H9 (cell line): ENCODE data around the gene APCDD1L. TPM values are rescaled to one million over a fixed set of nuclear protein-coding genes. Genes with fewer than 3 reads are reported as not detected.

Experiments
- DNase-seq: peaks from one replicate; pipeline ENCODE4 v3.0.0-alpha.2; 2017
- H2AFZ ChIP-seq: one replicate; pipeline ENCODE4 v1.6.1; 2013; ENCODE audit warnings: mild to moderate bottlenecking, low read length, control low read depth, moderate library complexity
- H2AK5ac ChIP-seq: 2 replicates; pipeline ENCODE4 v1.6.1; 2013; ENCODE audit warnings: low read length, control low read depth, mixed read lengths; ENCODE audit not compliant: insufficient read length
- H2BK120ac ChIP-seq: one replicate; pipeline ENCODE4 v1.6.1; 2013; ENCODE audit warnings: low read depth, mild to moderate bottlenecking, low read length, control low read depth, inconsistent platforms; ENCODE audit not compliant: poor library complexity, severe bottlenecking
- H2BK12ac ChIP-seq: 2 replicates; pipeline ENCODE4 v1.6.1; 2013; ENCODE audit warnings: low read length, control low read depth, mixed read lengths, low read depth; ENCODE audit not compliant: insufficient read length
- H2BK15ac ChIP-seq: 2 replicates; pipeline ENCODE4 v1.6.1; 2013; ENCODE audit warnings: low read depth, low read length, control low read depth
- H2BK20ac ChIP-seq: one replicate; pipeline ENCODE4 v1.6.1; 2013; ENCODE audit warnings: low read depth, mild to moderate bottlenecking, low read length, control low read depth, inconsistent platforms; ENCODE audit not compliant: poor library complexity, severe bottlenecking
- H2BK5ac ChIP-seq: 2 replicates; pipeline ENCODE4 v1.6.1; 2013; ENCODE audit warnings: low read length, control low read depth, mixed read lengths; ENCODE audit not compliant: insufficient read length
- H3K14ac ChIP-seq: 2 replicates; pipeline ENCODE4 v1.6.1; 2013; ENCODE audit warnings: low read length, control low read depth; ENCODE audit not compliant: insufficient read depth
- H3K18ac ChIP-seq: 2 replicates; pipeline ENCODE4 v1.6.1; 2013; ENCODE audit warnings: low read depth, mild to moderate bottlenecking, mixed read lengths, low read length, control low read depth; ENCODE audit not compliant: insufficient read length
- H3K23ac ChIP-seq: 2 replicates; pipeline ENCODE4 v1.6.1; 2013; ENCODE audit warnings: low read length, control low read depth, mixed read lengths, low read depth; ENCODE audit not compliant: insufficient read length
- H3K23me2 ChIP-seq: 2 replicates; pipeline ENCODE4 v1.6.1; 2013; ENCODE audit warnings: low read depth, mild to moderate bottlenecking, mixed read lengths, low read length, control low read depth; ENCODE audit not compliant: insufficient read length, poor library complexity, severe bottlenecking
- H3K27ac ChIP-seq: 2 replicates; pipeline ENCODE4 v1.5.1; 2013; ENCODE audit warnings: low read length, control low read depth, mixed read lengths, low read depth; ENCODE audit not compliant: insufficient read length
- H3K27me3 ChIP-seq: 2 replicates; pipeline ENCODE4 v1.6.1; 2013; ENCODE audit warnings: low read length, control low read depth, inconsistent platforms; ENCODE audit not compliant: insufficient read depth
- H3K4ac ChIP-seq: 2 replicates; pipeline ENCODE4 v1.6.1; 2013; ENCODE audit warnings: low read depth, mild to moderate bottlenecking, control low read depth, inconsistent platforms, low read length, moderate library complexity
- H3K4me1 ChIP-seq: 2 replicates; pipeline ENCODE4 v1.6.1; 2013; ENCODE audit warnings: low read length, control low read depth, inconsistent platforms; ENCODE audit not compliant: insufficient read depth
- H3K4me2 ChIP-seq: 2 replicates; pipeline ENCODE4 v1.6.1; 2013; ENCODE audit warnings: low read length, control low read depth, mixed read lengths; ENCODE audit not compliant: insufficient read length, insufficient read depth
- H3K56ac ChIP-seq: 2 replicates; pipeline ENCODE4 v1.6.1; 2013; ENCODE audit warnings: low read depth, mild to moderate bottlenecking, mixed read lengths, low read length, control low read depth; ENCODE audit not compliant: insufficient read length
- H3K79me1 ChIP-seq: 2 replicates; pipeline ENCODE4 v1.6.1; 2013; ENCODE audit warnings: low read depth, mild to moderate bottlenecking, moderate library complexity, low read length, control low read depth, inconsistent platforms; ENCODE audit not compliant: insufficient read depth, poor library complexity, severe bottlenecking
- H3K79me2 ChIP-seq: 2 replicates; pipeline ENCODE4 v1.6.1; 2013; ENCODE audit warnings: low read length, control low read depth, inconsistent platforms; ENCODE audit not compliant: insufficient read depth
- H3K9ac ChIP-seq: 2 replicates; pipeline ENCODE4 v1.6.1; 2013; ENCODE audit warnings: low read length, control low read depth, mixed read lengths; ENCODE audit not compliant: insufficient read length; ENCODE audit errors: extremely low read depth
- H3K9me3 ChIP-seq: one replicate; pipeline ENCODE4 v1.6.1; 2013; ENCODE audit warnings: low read depth, low read length, inconsistent platforms; ENCODE audit not compliant: control insufficient read depth
- H3T11ph ChIP-seq: one replicate; pipeline ENCODE4 v1.6.1; 2013; ENCODE audit warnings: mild to moderate bottlenecking, low read length, control low read depth, inconsistent platforms
- H4K20me1 ChIP-seq: one replicate; pipeline ENCODE4 v1.6.1; 2013; ENCODE audit not compliant: control insufficient read depth, insufficient read length, insufficient read depth
- H4K5ac ChIP-seq: 2 replicates; pipeline ENCODE4 v1.6.1; 2013; ENCODE audit warnings: low read depth, mild to moderate bottlenecking, mixed read lengths, low read length, control low read depth; ENCODE audit not compliant: insufficient read length
- H4K8ac ChIP-seq: replicated peaks from 2 replicates; pipeline ENCODE4 v1.6.1; 2013; ENCODE audit warnings: low read length, control low read depth, mixed read lengths, low read depth; ENCODE audit not compliant: insufficient read length
- H4K91ac ChIP-seq: 2 replicates; pipeline ENCODE4 v1.6.1; 2013; ENCODE audit warnings: low read depth, mild to moderate bottlenecking, moderate library complexity, mixed read lengths, low read length, control low read depth; ENCODE audit not compliant: insufficient read length
- H3K27ac Mint-ChIP-seq, 3 experiments: 2 replicates in 2 of 3; 3 replicates in 1 of 3; pipeline ENCODE4 v1.8.0; 2020 to 2021; ENCODE audit warnings: mixed read lengths in 3 of 3, mild to moderate bottlenecking in 1 of 3, moderate library complexity in 1 of 3
- H3K27me3 Mint-ChIP-seq: 2 replicates; pipeline ENCODE4 v1.8.0; 2021; ENCODE audit warnings: low read depth, mild to moderate bottlenecking, moderate library complexity, mixed read lengths
- H3K36me3 Mint-ChIP-seq, 3 experiments: 2 replicates in 2 of 3; 3 replicates in 1 of 3; pipeline ENCODE4 v1.8.0; 2020 to 2021; ENCODE audit warnings: low read depth in 3 of 3, mixed read lengths in 3 of 3; ENCODE audit not compliant: insufficient read depth in 1 of 3
- H3K4me1 Mint-ChIP-seq, 2 experiments: 2 replicates each; pipeline ENCODE4 v1.8.0; 2020; ENCODE audit warnings: mixed read lengths in 2 of 2
- H3K4me3 Mint-ChIP-seq, 2 experiments: 2 replicates in 1 of 2; 3 replicates in 1 of 2; pipeline ENCODE4 v1.8.0; 2020 to 2021; ENCODE audit warnings: mild to moderate bottlenecking in 2 of 2, mixed read lengths in 2 of 2, moderate library complexity in 1 of 2
- H3K9me3 Mint-ChIP-seq, 2 experiments: 2 replicates in 1 of 2; 3 replicates in 1 of 2; pipeline ENCODE4 v1.8.0; 2020; ENCODE audit warnings: mild to moderate bottlenecking in 2 of 2, mixed read lengths in 2 of 2, moderate library complexity in 1 of 2
- CTCF ChIP-seq: fragments of 200-600 bp; sonication (generic); conservative IDR thresholded peaks from 3 replicates; pipeline ENCODE4 v1.8.0; 2021; ENCODE audit warnings: antibody characterized with exemption, mild to moderate bottlenecking
- total RNA-seq: library from RNA; stranded (reverse); gene quantifications from 2 replicates; pipeline ENCODE4 v1.2.1, GENCODE V29; 2021

Gene APCDD1L
- total RNA-seq, 1 experiment from 2014 or later = 0.68 TPM

- Histone ChIP-seq H3K9ac (no peak overlapping the region), H3K18ac (no peak overlapping the region), H3K9me3 (peaks cover 12% of the 10 kb centered on the region), H4K5ac (no peak overlapping the region), H2BK120ac (no peak overlapping the region), H2BK12ac (no peak overlapping the region), H4K8ac (no peak overlapping the region), H4K20me1 (no peaks in the 10 kb centered on the region), H3K4ac (no peak overlapping the region), H2AFZ (no peak overlapping the region), H3K56ac (no peak overlapping the region), H3K23me2 (no peaks in the 10 kb centered on the region), H3K79me2 (no peaks in the 10 kb centered on the region), H4K91ac (no peak overlapping the region), H2BK20ac (no peak overlapping the region), H3K27me3 (no peaks in the 10 kb centered on the region), H3K14ac (no peak overlapping the region), H2BK15ac (no peak overlapping the region), H3K23ac (no peak overlapping the region), H2BK5ac (no peak overlapping the region), H3K79me1 (no peaks in the 10 kb centered on the region), H3K27ac (no peak overlapping the region), H2AK5ac (no peak overlapping the region), H3K4me1 (no peaks in the 10 kb centered on the region), H3K4me2 (no peak overlapping the region), H3T11ph (no peak overlapping the region)
- H3K27me3 Mint-ChIP-seq = peaks cover 4% of the 10 kb centered on the region
- no peak overlapping the region for H3K27ac Mint-ChIP-seq
- no peak for DNase-seq
- no peak overlapping the region for H3K4me3 Mint-ChIP-seq
- H3K9me3 Mint-ChIP-seq = peaks cover 40 to 59% of the 10 kb centered on the region in 2 experiments
- H3K36me3 Mint-ChIP-seq = peaks cover 12 to 52% (median 34%) of the 10 kb centered on the region in 3 experiments
- no peak for TF ChIP-seq CTCF
- no peaks in the 10 kb centered on the region for H3K4me1 Mint-ChIP-seq
Measured at GRCh38 chr20:58531063-58531462, 15.9 kb upstream of the APCDD1L start.
